Measurements from ENCODE around the gene HCN1.
A peak's percentile ranks its signal among the peaks of the same experiment; 100 is the strongest.
"Not testable (repeated sequence)": the region's sequence is repeated elsewhere in the genome, so short reads cannot be mapped to it uniquely, and the experiment has no call there.

Gene HCN1

GRCh38 chr5:45371423-45371822 lies 324.8 kb downstream of the HCN1 start:
- H3K27me3 ChIP-seq (ENCODE audit: control insufficient read depth, insufficient read depth, low read length); H3K9ac ChIP-seq (ENCODE audit: low read length); H3K4me1 ChIP-seq (ENCODE audit: control insufficient read depth, low read depth, low read length); H3K27ac ChIP-seq (ENCODE audit: low read length); H3K36me3 ChIP-seq (ENCODE audit: control insufficient read depth, low read depth, low read length); H3K9me3 ChIP-seq (ENCODE audit: control insufficient read depth, low read depth, low read length); H3K4me3 ChIP-seq (ENCODE audit: low read length): not testable (repeated sequence)

- Histone ChIP-seq H3K27me3 (ENCODE audit: control insufficient read depth, insufficient read depth, low read length) (no peaks in the 10 kb centered on the region), H3K27ac (ENCODE audit: low read length) (no peak overlapping the region), H3K4me3 (ENCODE audit: low read length) (no peak overlapping the region), H3K4me1 (ENCODE audit: control insufficient read depth, low read depth, low read length) (no peaks in the 10 kb centered on the region), H3K9me3 (ENCODE audit: control insufficient read depth, low read depth, low read length) (no peaks in the 10 kb centered on the region), H3K36me3 (ENCODE audit: control insufficient read depth, low read depth, low read length) (no peaks in the 10 kb centered on the region), H3K9ac (ENCODE audit: low read length) (no peak overlapping the region)
These were observed 340.8 kb downstream of the HCN1 start for GRCh38 chr5:45355189-45355992.

GRCh38 chr5:45336464-45336863 lies 359.7 kb downstream of the HCN1 start:
- H3K4me1 ChIP-seq (ENCODE audit: control insufficient read depth, low read depth, low read length): no peaks in the 10 kb centered on the region
- no peaks in the 10 kb centered on the region for H3K9me3 ChIP-seq (ENCODE audit: control insufficient read depth, low read depth, low read length)
- no peak overlapping the region for H3K4me3 ChIP-seq (ENCODE audit: low read length)
- H3K27me3 ChIP-seq (ENCODE audit: control insufficient read depth, insufficient read depth, low read length): no peaks in the 10 kb centered on the region
- no peak overlapping the region for H3K9ac ChIP-seq (ENCODE audit: low read length)
- no peaks in the 10 kb centered on the region for H3K36me3 ChIP-seq (ENCODE audit: control insufficient read depth, low read depth, low read length)
- H3K27ac ChIP-seq (ENCODE audit: low read length): no peak overlapping the region

- no peaks in the 10 kb centered on the region for H3K27me3 ChIP-seq (ENCODE audit: control insufficient read depth, insufficient read depth, low read length)
- H3K36me3 ChIP-seq (ENCODE audit: control insufficient read depth, low read depth, low read length): no peaks in the 10 kb centered on the region
- no peaks in the 10 kb centered on the region for H3K9me3 ChIP-seq (ENCODE audit: control insufficient read depth, low read depth, low read length)
- H3K9ac ChIP-seq (ENCODE audit: low read length): no peak overlapping the region
- no peak overlapping the region for H3K27ac ChIP-seq (ENCODE audit: low read length)
- H3K4me3 ChIP-seq (ENCODE audit: low read length): no peak overlapping the region
- no peaks in the 10 kb centered on the region for H3K4me1 ChIP-seq (ENCODE audit: control insufficient read depth, low read depth, low read length)
These were observed 360.2 kb downstream of the HCN1 start for GRCh38 chr5:45335978-45336377.

GRCh38 chr5:45335346-45335745 lies 360.8 kb downstream of the HCN1 start:
- H3K27me3 ChIP-seq (ENCODE audit: control insufficient read depth, insufficient read depth, low read length): no peaks in the 10 kb centered on the region
- H3K9me3 ChIP-seq (ENCODE audit: control insufficient read depth, low read depth, low read length): no peaks in the 10 kb centered on the region
- no peaks in the 10 kb centered on the region for H3K4me1 ChIP-seq (ENCODE audit: control insufficient read depth, low read depth, low read length)
- H3K9ac ChIP-seq (ENCODE audit: low read length): no peak overlapping the region
- H3K4me3 ChIP-seq (ENCODE audit: low read length): no peak overlapping the region
- H3K27ac ChIP-seq (ENCODE audit: low read length): no peak overlapping the region
- H3K36me3 ChIP-seq (ENCODE audit: control insufficient read depth, low read depth, low read length): no peaks in the 10 kb centered on the region

GRCh38 chr5:45334939-45335338 lies 361.2 kb downstream of the HCN1 start:
- H3K4me3 ChIP-seq (ENCODE audit: low read length): no peak overlapping the region
- H3K9ac ChIP-seq (ENCODE audit: low read length): no peak overlapping the region
- no peaks in the 10 kb centered on the region for H3K9me3 ChIP-seq (ENCODE audit: control insufficient read depth, low read depth, low read length)
- H3K4me1 ChIP-seq (ENCODE audit: control insufficient read depth, low read depth, low read length): no peaks in the 10 kb centered on the region
- no peak overlapping the region for H3K27ac ChIP-seq (ENCODE audit: low read length)
- no peaks in the 10 kb centered on the region for H3K27me3 ChIP-seq (ENCODE audit: control insufficient read depth, insufficient read depth, low read length)
- H3K36me3 ChIP-seq (ENCODE audit: control insufficient read depth, low read depth, low read length): no peaks in the 10 kb centered on the region

- not testable (repeated sequence) for H3K4me3 ChIP-seq (ENCODE audit: low read length); H3K27me3 ChIP-seq (ENCODE audit: control insufficient read depth, insufficient read depth, low read length); H3K9ac ChIP-seq (ENCODE audit: low read length); H3K36me3 ChIP-seq (ENCODE audit: control insufficient read depth, low read depth, low read length); H3K9me3 ChIP-seq (ENCODE audit: control insufficient read depth, low read depth, low read length); H3K4me1 ChIP-seq (ENCODE audit: control insufficient read depth, low read depth, low read length); H3K27ac ChIP-seq (ENCODE audit: low read length)
These were observed 383.6 kb downstream of the HCN1 start for GRCh38 chr5:45312627-45313026.

- Histone ChIP-seq H3K9ac (ENCODE audit: low read length) (no peak overlapping the region), H3K9me3 (ENCODE audit: control insufficient read depth, low read depth, low read length) (peaks cover 11% of the 10 kb centered on the region), H3K4me1 (ENCODE audit: control insufficient read depth, low read depth, low read length) (no peaks in the 10 kb centered on the region), H3K27me3 (ENCODE audit: control insufficient read depth, insufficient read depth, low read length) (no peaks in the 10 kb centered on the region), H3K4me3 (ENCODE audit: low read length) (no peak overlapping the region), H3K27ac (ENCODE audit: low read length) (no peak overlapping the region), H3K36me3 (ENCODE audit: control insufficient read depth, low read depth, low read length) (no peaks in the 10 kb centered on the region)
These were observed 400.9 kb downstream of the HCN1 start for GRCh38 chr5:45295231-45295630.

- H3K27ac ChIP-seq (ENCODE audit: low read length): no peak overlapping the region
- no peak overlapping the region for H3K9ac ChIP-seq (ENCODE audit: low read length)
- no peaks in the 10 kb centered on the region for H3K36me3 ChIP-seq (ENCODE audit: control insufficient read depth, low read depth, low read length)
- peaks cover 5% of the 10 kb centered on the region for H3K9me3 ChIP-seq (ENCODE audit: control insufficient read depth, low read depth, low read length)
- peaks cover 24% of the 10 kb centered on the region for H3K4me1 ChIP-seq (ENCODE audit: control insufficient read depth, low read depth, low read length)
- no peaks in the 10 kb centered on the region for H3K27me3 ChIP-seq (ENCODE audit: control insufficient read depth, insufficient read depth, low read length)
- H3K4me3 ChIP-seq (ENCODE audit: low read length): no peak overlapping the region
These were observed 407.4 kb downstream of the HCN1 start for GRCh38 chr5:45288746-45289145.

GRCh38 chr5:45284436-45284835 lies 411.7 kb downstream of the HCN1 start:
- H3K36me3 ChIP-seq (ENCODE audit: control insufficient read depth, low read depth, low read length): no peaks in the 10 kb centered on the region
- no peak overlapping the region for H3K27ac ChIP-seq (ENCODE audit: low read length)
- H3K4me3 ChIP-seq (ENCODE audit: low read length): no peak overlapping the region
- peaks cover 25% of the 10 kb centered on the region for H3K4me1 ChIP-seq (ENCODE audit: control insufficient read depth, low read depth, low read length)
- H3K9ac ChIP-seq (ENCODE audit: low read length): no peak overlapping the region
- H3K9me3 ChIP-seq (ENCODE audit: control insufficient read depth, low read depth, low read length): peaks cover 5% of the 10 kb centered on the region
- H3K27me3 ChIP-seq (ENCODE audit: control insufficient read depth, insufficient read depth, low read length): no peaks in the 10 kb centered on the region

GRCh38 chr5:45281081-45281480 lies 415.1 kb downstream of the HCN1 start:
- Histone ChIP-seq H3K36me3 (ENCODE audit: control insufficient read depth, low read depth, low read length) (no peaks in the 10 kb centered on the region), H3K4me1 (ENCODE audit: control insufficient read depth, low read depth, low read length) (peaks cover 20% of the 10 kb centered on the region), H3K27me3 (ENCODE audit: control insufficient read depth, insufficient read depth, low read length) (no peaks in the 10 kb centered on the region), H3K9ac (ENCODE audit: low read length) (no peak overlapping the region), H3K27ac (ENCODE audit: low read length) (no peak overlapping the region), H3K4me3 (ENCODE audit: low read length) (no peak overlapping the region), H3K9me3 (ENCODE audit: control insufficient read depth, low read depth, low read length) (peaks cover 5% of the 10 kb centered on the region)

- peak overlapping the region; percentile 39 for H3K27ac ChIP-seq (ENCODE audit: low read length)
- H3K4me1 ChIP-seq (ENCODE audit: control insufficient read depth, low read depth, low read length): peaks cover 14% of the 10 kb centered on the region
- peaks cover 5% of the 10 kb centered on the region for H3K9me3 ChIP-seq (ENCODE audit: control insufficient read depth, low read depth, low read length)
- H3K9ac ChIP-seq (ENCODE audit: low read length): no peak overlapping the region
- H3K36me3 ChIP-seq (ENCODE audit: control insufficient read depth, low read depth, low read length): no peaks in the 10 kb centered on the region
- no peaks in the 10 kb centered on the region for H3K27me3 ChIP-seq (ENCODE audit: control insufficient read depth, insufficient read depth, low read length)
- no peak overlapping the region for H3K4me3 ChIP-seq (ENCODE audit: low read length)
These were observed 417.1 kb downstream of the HCN1 start for GRCh38 chr5:45279109-45279508.

Data from iPS-18a (cell line).